Measurements from ENCODE around the gene LMO3.

DNA sequence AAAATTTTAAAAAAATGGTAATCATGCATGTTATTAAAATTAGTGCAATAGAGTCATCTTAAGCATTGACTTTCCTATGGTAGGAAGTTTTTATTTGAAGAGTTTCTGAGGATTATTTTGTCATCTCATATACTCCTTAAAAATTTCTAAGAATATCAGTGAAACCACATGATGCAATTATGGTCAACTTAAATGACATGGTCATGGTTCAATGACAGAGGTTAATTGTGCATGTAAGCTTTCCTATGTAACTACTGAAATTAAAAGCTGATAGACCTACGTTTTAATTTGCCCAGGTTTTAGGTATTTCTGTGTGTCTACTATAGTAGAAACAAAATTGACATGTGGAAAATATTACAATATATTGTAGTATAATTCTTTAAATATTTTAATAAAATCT, 21.0 kb upstream of the LMO3 start:
- TF ChIP-seq KDM1A (IDR thresholded peaks at IDR 0.05; ENCODE audit: low read depth) (no peak), CTCF (IDR thresholded peaks at IDR 0.05) (no peak), POLR2A (IDR thresholded peaks at IDR 0.05; ENCODE audit: low read length) (no peak), RFX5 (IDR thresholded peaks at IDR 0.05) (no peak), RNF2 (IDR thresholded peaks at IDR 0.05; ENCODE audit: borderline replicate concordance, low read depth) (no peak), MAZ (IDR thresholded peaks at IDR 0.05; ENCODE audit: borderline replicate concordance, low read depth, low read length) (no peak), USF2 (IDR thresholded peaks at IDR 0.05) (no peak), RCOR1 (IDR thresholded peaks at IDR 0.05; ENCODE audit: low read depth, low read length) (no peak), EP300 (IDR thresholded peaks at IDR 0.05) (no peak), ZFP36 (IDR thresholded peaks at IDR 0.05; ENCODE audit: borderline replicate concordance, partially characterized antibody) (no peak), JUN (IDR thresholded peaks at IDR 0.05) (no peak), TP53 (CRISPR knock-in tag; IDR thresholded peaks at IDR 0.05) (no peak)
- TF ChIP-seq, protein P1, sequence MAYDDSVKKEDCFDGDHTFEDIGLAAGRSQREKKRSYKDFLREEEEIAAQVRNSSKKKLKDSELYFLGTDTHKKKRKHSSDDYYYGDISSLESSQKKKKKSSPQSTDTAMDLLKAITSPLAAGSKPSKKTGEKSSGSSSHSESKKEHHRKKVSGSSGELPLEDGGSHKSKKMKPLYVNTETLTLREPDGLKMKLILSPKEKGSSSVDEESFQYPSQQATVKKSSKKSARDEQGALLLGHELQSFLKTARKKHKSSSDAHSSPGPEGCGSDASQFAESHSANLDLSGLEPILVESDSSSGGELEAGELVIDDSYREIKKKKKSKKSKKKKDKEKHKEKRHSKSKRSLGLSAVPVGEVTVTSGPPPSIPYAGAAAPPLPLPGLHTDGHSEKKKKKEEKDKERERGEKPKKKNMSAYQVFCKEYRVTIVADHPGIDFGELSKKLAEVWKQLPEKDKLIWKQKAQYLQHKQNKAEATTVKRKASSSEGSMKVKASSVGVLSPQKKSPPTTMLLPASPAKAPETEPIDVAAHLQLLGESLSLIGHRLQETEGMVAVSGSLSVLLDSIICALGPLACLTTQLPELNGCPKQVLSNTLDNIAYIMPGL (CRISPR knock-in tag; IDR thresholded peaks at IDR 0.05; ENCODE audit: borderline replicate concordance) = no peak

Measured in A549 (cell line).